Type B pancreatic cell (in vitro differentiated cells): ENCODE data around the gene GSX2. TPM values are rescaled to one million over a fixed set of nuclear protein-coding genes. Genes with fewer than 3 reads are reported as not detected.
"Not testable (repeated sequence)": the region's sequence is repeated elsewhere in the genome, so short reads cannot be mapped to it uniquely, and the experiment has no call there.

Experiments
- DNase-seq: peaks from one replicate; pipeline ENCODE4 v3.0.0; 2021; ENCODE audit warnings: mixed read lengths; ENCODE audit not compliant: unreplicated experiment; ENCODE audit errors: extremely low spot score
- H3K27ac Mint-ChIP-seq: 2 replicates; pipeline ENCODE4 v1.8.0; 2021; ENCODE audit warnings: mild to moderate bottlenecking, mixed read lengths
- H3K27me3 Mint-ChIP-seq: 2 replicates; pipeline ENCODE4 v1.8.0; 2021; ENCODE audit warnings: mixed read lengths
- H3K36me3 Mint-ChIP-seq: 2 replicates; pipeline ENCODE4 v1.8.0; 2021; ENCODE audit warnings: mixed read lengths
- H3K4me1 Mint-ChIP-seq: one replicate; pipeline ENCODE4 v1.8.0; 2021; ENCODE audit warnings: mixed read lengths; ENCODE audit not compliant: unreplicated experiment
- H3K4me3 Mint-ChIP-seq: 2 replicates; pipeline ENCODE4 v1.8.0; 2021; ENCODE audit warnings: mild to moderate bottlenecking, mixed read lengths
- H3K9me3 Mint-ChIP-seq: 2 replicates; pipeline ENCODE4 v1.8.0; 2021; ENCODE audit warnings: mixed read lengths
- total RNA-seq: library from RNA; stranded (reverse); gene quantifications from 2 replicates; pipeline ENCODE4 v1.2.1, GENCODE V29; 2021; ENCODE audit warnings: low replicate concordance
- TF ChIP-seq, protein P1 (sequence below): fragments of 200-600 bp; sonication (generic); conservative IDR thresholded peaks from 2 replicates; pipeline ENCODE4 v1.5.0; 2021; ENCODE audit warnings: antibody characterized with exemption, mild to moderate bottlenecking

The GSX2 gene
- total RNA-seq, 1 donor from 2014 or later: 5.6 TPM

DNA sequence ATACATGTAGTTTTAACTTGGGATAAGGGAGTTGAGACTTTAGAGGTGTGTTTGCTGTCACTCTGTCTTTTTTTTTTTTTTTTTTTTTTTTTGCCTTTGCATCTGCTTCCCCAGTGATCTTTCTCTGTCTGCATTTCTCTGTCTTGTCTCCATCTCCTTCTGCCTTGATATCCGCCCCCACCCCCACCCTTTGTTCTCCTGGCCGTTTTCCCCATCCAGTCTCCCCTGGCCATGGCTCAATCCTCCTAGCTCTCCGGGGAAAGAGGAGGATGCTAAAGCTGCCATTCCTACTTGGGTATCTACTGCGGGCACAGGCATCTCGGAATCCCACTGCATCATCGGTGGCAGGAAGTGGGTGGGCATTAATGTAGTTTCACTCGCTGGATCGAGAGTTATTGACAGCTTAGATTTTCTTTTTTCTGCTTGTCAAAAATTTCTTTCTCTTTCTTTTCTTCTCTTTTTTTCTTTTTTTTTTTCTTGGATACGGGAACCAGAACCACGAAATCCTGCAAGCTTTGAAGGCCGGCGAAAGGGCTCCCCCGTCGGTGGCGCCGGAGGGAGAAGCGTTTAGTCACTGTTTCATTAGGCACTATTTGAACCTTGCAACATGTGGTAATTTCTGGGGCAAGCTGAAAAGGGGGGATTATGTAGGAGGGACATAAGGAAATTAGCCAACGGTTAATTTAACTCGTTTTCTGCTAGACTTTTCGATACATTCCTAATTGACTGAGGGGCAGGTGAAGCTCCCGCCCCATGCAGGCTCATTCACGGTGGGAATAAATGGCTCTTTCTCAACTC, 8.2 kb downstream of the GSX2 start:
- Mint-ChIP-seq H3K36me3 (no peaks in the 10 kb centered on the region), H3K4me1 (peaks cover 23% of the 10 kb centered on the region), H3K9me3 (no peaks in the 10 kb centered on the region), H3K4me3 (peak overlapping the region; percentile 62), H3K27ac (no peak overlapping the region), H3K27me3 (peaks cover 96% of the 10 kb centered on the region)
- TF ChIP-seq, protein P1, sequence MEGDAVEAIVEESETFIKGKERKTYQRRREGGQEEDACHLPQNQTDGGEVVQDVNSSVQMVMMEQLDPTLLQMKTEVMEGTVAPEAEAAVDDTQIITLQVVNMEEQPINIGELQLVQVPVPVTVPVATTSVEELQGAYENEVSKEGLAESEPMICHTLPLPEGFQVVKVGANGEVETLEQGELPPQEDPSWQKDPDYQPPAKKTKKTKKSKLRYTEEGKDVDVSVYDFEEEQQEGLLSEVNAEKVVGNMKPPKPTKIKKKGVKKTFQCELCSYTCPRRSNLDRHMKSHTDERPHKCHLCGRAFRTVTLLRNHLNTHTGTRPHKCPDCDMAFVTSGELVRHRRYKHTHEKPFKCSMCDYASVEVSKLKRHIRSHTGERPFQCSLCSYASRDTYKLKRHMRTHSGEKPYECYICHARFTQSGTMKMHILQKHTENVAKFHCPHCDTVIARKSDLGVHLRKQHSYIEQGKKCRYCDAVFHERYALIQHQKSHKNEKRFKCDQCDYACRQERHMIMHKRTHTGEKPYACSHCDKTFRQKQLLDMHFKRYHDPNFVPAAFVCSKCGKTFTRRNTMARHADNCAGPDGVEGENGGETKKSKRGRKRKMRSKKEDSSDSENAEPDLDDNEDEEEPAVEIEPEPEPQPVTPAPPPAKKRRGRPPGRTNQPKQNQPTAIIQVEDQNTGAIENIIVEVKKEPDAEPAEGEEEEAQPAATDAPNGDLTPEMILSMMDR: peak; percentile 28
- no peak for DNase-seq

- peaks cover 20% of the 10 kb centered on the region for H3K4me1 Mint-ChIP-seq
- no peak for DNase-seq
- TF ChIP-seq, protein P1: no peak
- peak overlapping the region; percentile 65 for H3K4me3 Mint-ChIP-seq
- H3K27me3 Mint-ChIP-seq: peaks cover 87% of the 10 kb centered on the region
- H3K9me3 Mint-ChIP-seq: no peaks in the 10 kb centered on the region
- no peaks in the 10 kb centered on the region for H3K36me3 Mint-ChIP-seq
- no peak overlapping the region for H3K27ac Mint-ChIP-seq
Observed at GRCh38 chr4:54109241-54110018, 9.5 kb downstream of the GSX2 start.

DNA sequence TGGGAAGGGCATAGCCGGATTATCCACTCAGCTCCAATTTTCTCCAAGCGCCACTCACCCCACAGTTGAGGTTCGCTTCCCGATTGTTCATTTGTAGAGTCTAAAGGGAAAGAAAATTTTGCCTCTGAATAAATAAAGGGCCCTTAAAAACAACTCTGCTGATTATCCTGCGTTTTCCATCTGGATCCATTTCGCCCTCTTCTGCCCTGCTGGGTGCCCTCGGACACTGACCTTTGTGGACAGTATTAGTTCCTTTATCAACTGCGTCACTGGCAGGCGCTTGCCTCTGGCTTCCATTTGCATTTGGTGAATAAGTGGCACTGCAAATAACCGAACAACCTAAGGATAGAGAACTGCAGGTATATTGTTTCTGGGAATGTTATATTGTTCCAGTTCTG, 10.1 kb downstream of the GSX2 start:
- Mint-ChIP-seq H3K4me1 (peaks cover 20% of the 10 kb centered on the region), H3K27me3 (peaks cover 83% of the 10 kb centered on the region), H3K27ac (no peak overlapping the region), H3K9me3 (no peaks in the 10 kb centered on the region), H3K36me3 (no peaks in the 10 kb centered on the region), H3K4me3 (peak overlapping the region; percentile 65)
- TF ChIP-seq, protein P1: no peak
- DNase-seq: no peak

GRCh38 chr4:54113206-54113605, 13.2 kb downstream of the GSX2 start:
- H3K27me3 Mint-ChIP-seq: peaks cover 63% of the 10 kb centered on the region
- DNase-seq, H3K27ac Mint-ChIP-seq, H3K4me3 Mint-ChIP-seq, H3K36me3 Mint-ChIP-seq, H3K9me3 Mint-ChIP-seq: not testable (repeated sequence)
- peaks cover 12% of the 10 kb centered on the region for H3K4me1 Mint-ChIP-seq

- H3K9me3 Mint-ChIP-seq, H3K27ac Mint-ChIP-seq, DNase-seq, H3K4me3 Mint-ChIP-seq, H3K4me1 Mint-ChIP-seq, H3K36me3 Mint-ChIP-seq: not testable (repeated sequence)
- peaks cover 40% of the 10 kb centered on the region for H3K27me3 Mint-ChIP-seq
Observed at GRCh38 chr4:54116246-54116645, 16.3 kb downstream of the GSX2 start.

- Mint-ChIP-seq H3K4me1 (no peaks in the 10 kb centered on the region), H3K27me3 (peaks cover 20% of the 10 kb centered on the region), H3K27ac (no peak overlapping the region), H3K36me3 (no peaks in the 10 kb centered on the region), H3K9me3 (no peaks in the 10 kb centered on the region), H3K4me3 (no peak overlapping the region)
- TF ChIP-seq, protein P1: no peak
- DNase-seq: no peak
Observed at GRCh38 chr4:54118850-54119589, 19.1 kb downstream of the GSX2 start.
